IMR-90 (cell line): ENCODE data around the gene LRCH4.

Source experiments
- BHLHE40 ChIP-seq: fragments of 150-350 bp; IDR thresholded peaks from 2 replicates; pipeline ENCODE4 v1.6.1; 2016; ENCODE audit warnings: mild to moderate bottlenecking, low read depth, low read length
- CEBPB ChIP-seq: IDR thresholded peaks from 2 replicates; pipeline ENCODE4 v1.6.1; 2012; ENCODE audit warnings: low read depth, low read length, improper control_type of control experiment
- CHD1 ChIP-seq: IDR thresholded peaks from 2 replicates; pipeline ENCODE4 v1.6.1; 2012; ENCODE audit warnings: low read depth, low read length, improper control_type of control experiment
- FOS ChIP-seq: fragments of 150-350 bp; IDR thresholded peaks from 2 replicates; pipeline ENCODE4 v1.6.1; 2016; ENCODE audit warnings: low read depth, low read length
- MAFK ChIP-seq: IDR thresholded peaks from 2 replicates; pipeline ENCODE4 v1.6.1; 2012; ENCODE audit warnings: low read depth, low read length, improper control_type of control experiment
- MAZ ChIP-seq: IDR thresholded peaks from 2 replicates; pipeline ENCODE4 v1.6.1; 2012; ENCODE audit warnings: low read depth, mild to moderate bottlenecking, low read length, improper control_type of control experiment, moderate library complexity, borderline replicate concordance
- MXI1 ChIP-seq: IDR thresholded peaks from 2 replicates; pipeline ENCODE4 v1.6.1; 2012; ENCODE audit warnings: low read depth, mild to moderate bottlenecking, low read length, moderate library complexity, borderline replicate concordance
- POLR2A ChIP-seq: IDR thresholded peaks from 2 replicates; pipeline ENCODE4 v1.6.1; 2012; ENCODE audit warnings: mild to moderate bottlenecking, low read depth, low read length
- RAD21 ChIP-seq: IDR thresholded peaks from 2 replicates; pipeline ENCODE4 v1.6.1; 2012; ENCODE audit warnings: low read length, improper control_type of control experiment
- RFX5 ChIP-seq: IDR thresholded peaks from 2 replicates; pipeline ENCODE4 v1.8.0; 2012; ENCODE audit warnings: low read depth, mild to moderate bottlenecking, low read length, moderate library complexity
- SMC3 ChIP-seq: fragments of 150-350 bp; IDR thresholded peaks from 2 replicates; pipeline ENCODE4 v1.6.1; 2016; ENCODE audit warnings: low read depth, mild to moderate bottlenecking, antibody characterized with exemption, low read length, moderate library complexity
- TF ChIP-seq, protein P1 (sequence below): conservative IDR thresholded peaks from 2 replicates; pipeline ENCODE4 v1.5.1; 2012; ENCODE audit warnings: mild to moderate bottlenecking, low read depth, low read length, improper control_type of control experiment
- TF ChIP-seq, protein P2 (sequence below): fragments of 150-350 bp; IDR thresholded peaks from 2 replicates; pipeline ENCODE4 v1.6.1; 2017; ENCODE audit warnings: mild to moderate bottlenecking, antibody characterized with exemption, low read length, low read depth
- TF ChIP-seq, protein P3 (sequence below): fragments of 150-350 bp; IDR thresholded peaks from 2 replicates; pipeline ENCODE4 v1.6.1; 2016; ENCODE audit warnings: low read depth, mild to moderate bottlenecking, low read length, moderate library complexity, borderline replicate concordance

DNA sequence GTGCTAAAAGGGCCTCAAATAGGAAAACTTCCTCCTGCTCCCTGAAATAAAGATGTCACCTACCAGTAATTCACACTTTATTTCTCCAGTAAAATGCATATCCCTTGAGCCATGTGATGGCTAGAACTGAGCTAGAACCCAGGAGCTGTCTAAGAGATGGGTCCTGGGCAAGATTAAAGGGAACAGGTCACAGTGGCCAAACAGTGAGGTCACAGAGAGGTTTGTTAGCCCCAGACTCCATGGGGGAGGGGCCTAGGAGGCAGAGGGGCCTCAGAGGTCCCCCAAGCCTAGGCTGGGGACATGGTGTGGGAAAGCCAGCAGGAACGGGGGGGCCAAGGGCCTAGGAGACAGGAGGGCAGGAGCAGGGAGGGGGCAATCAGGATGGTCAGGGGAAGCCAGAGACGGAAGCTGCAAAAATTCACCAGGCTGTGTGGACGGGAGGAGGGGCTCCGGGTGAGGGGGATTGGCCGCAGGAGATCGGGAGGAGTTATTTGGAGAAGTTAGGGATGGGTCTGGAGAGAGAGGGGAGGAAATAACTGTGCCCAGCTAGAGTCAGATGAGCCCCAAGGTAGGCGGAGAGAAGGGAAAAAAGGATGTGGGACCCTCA is 3.5 kb upstream of the LRCH4 start:
- TF ChIP-seq POLR2A (no peak), MXI1 (no peak), CEBPB (no peak), MAFK (no peak), RAD21 (no peak), CHD1 (no peak), FOS (no peak), BHLHE40 (no peak), RFX5 (no peak), MAZ (no peak), SMC3 (no peak)
- TF ChIP-seq, protein P1, sequence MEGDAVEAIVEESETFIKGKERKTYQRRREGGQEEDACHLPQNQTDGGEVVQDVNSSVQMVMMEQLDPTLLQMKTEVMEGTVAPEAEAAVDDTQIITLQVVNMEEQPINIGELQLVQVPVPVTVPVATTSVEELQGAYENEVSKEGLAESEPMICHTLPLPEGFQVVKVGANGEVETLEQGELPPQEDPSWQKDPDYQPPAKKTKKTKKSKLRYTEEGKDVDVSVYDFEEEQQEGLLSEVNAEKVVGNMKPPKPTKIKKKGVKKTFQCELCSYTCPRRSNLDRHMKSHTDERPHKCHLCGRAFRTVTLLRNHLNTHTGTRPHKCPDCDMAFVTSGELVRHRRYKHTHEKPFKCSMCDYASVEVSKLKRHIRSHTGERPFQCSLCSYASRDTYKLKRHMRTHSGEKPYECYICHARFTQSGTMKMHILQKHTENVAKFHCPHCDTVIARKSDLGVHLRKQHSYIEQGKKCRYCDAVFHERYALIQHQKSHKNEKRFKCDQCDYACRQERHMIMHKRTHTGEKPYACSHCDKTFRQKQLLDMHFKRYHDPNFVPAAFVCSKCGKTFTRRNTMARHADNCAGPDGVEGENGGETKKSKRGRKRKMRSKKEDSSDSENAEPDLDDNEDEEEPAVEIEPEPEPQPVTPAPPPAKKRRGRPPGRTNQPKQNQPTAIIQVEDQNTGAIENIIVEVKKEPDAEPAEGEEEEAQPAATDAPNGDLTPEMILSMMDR: no peak
- TF ChIP-seq, protein P2, sequence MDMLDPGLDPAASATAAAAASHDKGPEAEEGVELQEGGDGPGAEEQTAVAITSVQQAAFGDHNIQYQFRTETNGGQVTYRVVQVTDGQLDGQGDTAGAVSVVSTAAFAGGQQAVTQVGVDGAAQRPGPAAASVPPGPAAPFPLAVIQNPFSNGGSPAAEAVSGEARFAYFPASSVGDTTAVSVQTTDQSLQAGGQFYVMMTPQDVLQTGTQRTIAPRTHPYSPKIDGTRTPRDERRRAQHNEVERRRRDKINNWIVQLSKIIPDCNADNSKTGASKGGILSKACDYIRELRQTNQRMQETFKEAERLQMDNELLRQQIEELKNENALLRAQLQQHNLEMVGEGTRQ: no peak
- TF ChIP-seq, protein P3, sequence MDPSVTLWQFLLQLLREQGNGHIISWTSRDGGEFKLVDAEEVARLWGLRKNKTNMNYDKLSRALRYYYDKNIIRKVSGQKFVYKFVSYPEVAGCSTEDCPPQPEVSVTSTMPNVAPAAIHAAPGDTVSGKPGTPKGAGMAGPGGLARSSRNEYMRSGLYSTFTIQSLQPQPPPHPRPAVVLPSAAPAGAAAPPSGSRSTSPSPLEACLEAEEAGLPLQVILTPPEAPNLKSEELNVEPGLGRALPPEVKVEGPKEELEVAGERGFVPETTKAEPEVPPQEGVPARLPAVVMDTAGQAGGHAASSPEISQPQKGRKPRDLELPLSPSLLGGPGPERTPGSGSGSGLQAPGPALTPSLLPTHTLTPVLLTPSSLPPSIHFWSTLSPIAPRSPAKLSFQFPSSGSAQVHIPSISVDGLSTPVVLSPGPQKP: no peak
